Chondrocyte (in vitro differentiated cells): Measurements from ENCODE around the gene CDK14. TPM values are rescaled to one million over a fixed set of nuclear protein-coding genes. Genes with fewer than 3 reads are reported as not detected.

Experiments
- DNase-seq: peaks from one replicate; pipeline ENCODE4 v3.0.0; 2021; ENCODE audit warnings: mixed read lengths, low spot score
- H3K27ac Mint-ChIP-seq: one replicate; pipeline ENCODE4 v1.8.0; 2021; ENCODE audit warnings: mild to moderate bottlenecking, moderate library complexity, mixed read lengths; ENCODE audit not compliant: unreplicated experiment
- H3K27me3 Mint-ChIP-seq: 2 replicates; pipeline ENCODE4 v1.8.0; 2021; ENCODE audit warnings: low read depth, mixed read lengths
- H3K36me3 Mint-ChIP-seq: 2 replicates; pipeline ENCODE4 v1.8.0; 2021; ENCODE audit warnings: low read depth, mixed read lengths
- H3K4me1 Mint-ChIP-seq: 2 replicates; pipeline ENCODE4 v1.8.0; 2021; ENCODE audit warnings: low read depth, mild to moderate bottlenecking, mixed read lengths
- H3K4me3 Mint-ChIP-seq: one replicate; pipeline ENCODE4 v1.8.0; 2021; ENCODE audit warnings: mild to moderate bottlenecking, moderate library complexity, mixed read lengths; ENCODE audit not compliant: unreplicated experiment
- H3K9me3 Mint-ChIP-seq: 2 replicates; pipeline ENCODE4 v1.8.0; 2021; ENCODE audit warnings: low read depth, mixed read lengths
- total RNA-seq: library from RNA; stranded (reverse); gene quantifications from 3 replicates; pipeline ENCODE4 v1.2.1, GENCODE V29; 2021
- TF ChIP-seq, protein P1 (sequence below): fragments of 200-600 bp; sonication (generic); IDR thresholded peaks from 2 replicates; pipeline ENCODE4 v1.5.0; 2021; ENCODE audit warnings: antibody characterized with exemption, mild to moderate bottlenecking, moderate library complexity

Gene CDK14
- total RNA-seq, 1 donor from 2014 or later = 61.4 TPM

DNA sequence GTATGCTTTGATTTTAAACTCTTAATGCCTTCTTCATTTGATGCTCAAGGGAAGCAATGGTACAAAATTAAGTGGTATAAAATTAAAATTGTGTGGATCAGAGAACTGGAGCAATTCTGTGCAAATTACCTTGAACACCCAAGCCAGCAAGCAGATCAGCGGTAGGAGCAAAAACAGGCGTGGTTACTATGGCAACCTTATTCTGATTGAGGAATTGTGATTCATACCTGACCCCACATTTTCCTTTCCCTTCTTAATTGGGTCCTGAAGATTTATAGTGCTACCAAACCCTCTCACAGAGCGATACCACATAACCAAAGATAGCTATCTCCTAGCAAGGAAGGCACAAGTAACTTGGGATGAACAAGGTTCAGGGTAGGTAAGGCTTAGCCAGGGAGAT lies 595.6 kb downstream of the CDK14 start:
- no peak overlapping the region for H3K27ac Mint-ChIP-seq
- peaks cover 14% of the 10 kb centered on the region for H3K4me1 Mint-ChIP-seq
- no peak for DNase-seq
- TF ChIP-seq, protein P1, sequence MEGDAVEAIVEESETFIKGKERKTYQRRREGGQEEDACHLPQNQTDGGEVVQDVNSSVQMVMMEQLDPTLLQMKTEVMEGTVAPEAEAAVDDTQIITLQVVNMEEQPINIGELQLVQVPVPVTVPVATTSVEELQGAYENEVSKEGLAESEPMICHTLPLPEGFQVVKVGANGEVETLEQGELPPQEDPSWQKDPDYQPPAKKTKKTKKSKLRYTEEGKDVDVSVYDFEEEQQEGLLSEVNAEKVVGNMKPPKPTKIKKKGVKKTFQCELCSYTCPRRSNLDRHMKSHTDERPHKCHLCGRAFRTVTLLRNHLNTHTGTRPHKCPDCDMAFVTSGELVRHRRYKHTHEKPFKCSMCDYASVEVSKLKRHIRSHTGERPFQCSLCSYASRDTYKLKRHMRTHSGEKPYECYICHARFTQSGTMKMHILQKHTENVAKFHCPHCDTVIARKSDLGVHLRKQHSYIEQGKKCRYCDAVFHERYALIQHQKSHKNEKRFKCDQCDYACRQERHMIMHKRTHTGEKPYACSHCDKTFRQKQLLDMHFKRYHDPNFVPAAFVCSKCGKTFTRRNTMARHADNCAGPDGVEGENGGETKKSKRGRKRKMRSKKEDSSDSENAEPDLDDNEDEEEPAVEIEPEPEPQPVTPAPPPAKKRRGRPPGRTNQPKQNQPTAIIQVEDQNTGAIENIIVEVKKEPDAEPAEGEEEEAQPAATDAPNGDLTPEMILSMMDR = no peak
- no peaks in the 10 kb centered on the region for H3K27me3 Mint-ChIP-seq
- H3K4me3 Mint-ChIP-seq = no peak overlapping the region
- no peaks in the 10 kb centered on the region for H3K36me3 Mint-ChIP-seq
- peaks cover under 1% of the 10 kb centered on the region for H3K9me3 Mint-ChIP-seq

DNA sequence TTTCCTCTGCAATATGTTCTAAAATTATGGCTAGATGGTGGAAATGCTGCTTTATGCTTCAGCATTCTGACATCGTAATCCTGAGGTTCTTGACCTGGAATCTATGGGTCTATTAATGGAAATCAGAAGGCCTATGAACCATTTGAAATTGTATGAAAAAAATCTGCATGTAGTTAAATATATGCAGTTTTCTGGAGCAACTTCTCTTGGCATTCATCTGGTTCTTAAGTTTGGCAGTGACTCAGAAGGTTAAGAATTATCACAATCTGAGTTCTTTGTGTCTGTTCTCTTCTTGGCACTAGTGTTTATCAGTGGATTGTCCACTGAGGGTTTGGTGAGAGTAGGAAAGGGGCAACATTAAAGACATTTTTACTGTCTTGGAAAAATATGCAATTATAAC lies 597.0 kb downstream of the CDK14 start:
- no peak for DNase-seq
- Mint-ChIP-seq H3K4me3 (no peak overlapping the region), H3K36me3 (no peaks in the 10 kb centered on the region), H3K9me3 (no peaks in the 10 kb centered on the region), H3K4me1 (peaks cover 14% of the 10 kb centered on the region), H3K27ac (no peak overlapping the region), H3K27me3 (no peaks in the 10 kb centered on the region)
- TF ChIP-seq, protein P1 = no peak

GRCh38 chr7:91194841-91195240 lies 598.7 kb downstream of the CDK14 start:
- no peak overlapping the region for H3K4me3 Mint-ChIP-seq
- no peaks in the 10 kb centered on the region for H3K36me3 Mint-ChIP-seq
- H3K9me3 Mint-ChIP-seq = no peaks in the 10 kb centered on the region
- TF ChIP-seq, protein P1 = no peak
- H3K4me1 Mint-ChIP-seq = peaks cover 14% of the 10 kb centered on the region
- DNase-seq = no peak
- H3K27me3 Mint-ChIP-seq = no peaks in the 10 kb centered on the region
- H3K27ac Mint-ChIP-seq = no peak overlapping the region

DNA sequence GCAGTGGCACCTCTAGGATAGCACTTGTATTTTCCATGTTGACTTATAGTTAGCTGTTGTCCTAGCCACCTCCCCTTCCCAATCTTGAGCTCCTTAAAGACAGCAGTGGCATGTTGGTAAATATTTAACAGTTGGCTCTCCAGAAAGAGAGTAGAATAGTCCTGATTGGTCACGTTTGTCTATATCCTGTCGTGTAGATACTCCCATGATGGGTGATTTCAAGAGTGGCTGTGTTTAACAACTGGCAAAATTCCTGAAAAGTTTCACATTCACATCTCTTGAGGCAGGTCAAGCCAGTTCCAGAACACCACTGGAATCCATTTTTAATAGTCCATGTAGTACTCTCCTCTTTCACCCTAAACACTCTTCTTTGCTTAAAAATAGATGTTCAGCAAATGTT lies 599.9 kb downstream of the CDK14 start:
- no peaks in the 10 kb centered on the region for H3K27me3 Mint-ChIP-seq
- TF ChIP-seq, protein P1 = no peak
- H3K27ac Mint-ChIP-seq = no peak overlapping the region
- no peaks in the 10 kb centered on the region for H3K9me3 Mint-ChIP-seq
- DNase-seq = no peak
- H3K36me3 Mint-ChIP-seq = no peaks in the 10 kb centered on the region
- peaks cover 14% of the 10 kb centered on the region for H3K4me1 Mint-ChIP-seq
- no peak overlapping the region for H3K4me3 Mint-ChIP-seq

DNA sequence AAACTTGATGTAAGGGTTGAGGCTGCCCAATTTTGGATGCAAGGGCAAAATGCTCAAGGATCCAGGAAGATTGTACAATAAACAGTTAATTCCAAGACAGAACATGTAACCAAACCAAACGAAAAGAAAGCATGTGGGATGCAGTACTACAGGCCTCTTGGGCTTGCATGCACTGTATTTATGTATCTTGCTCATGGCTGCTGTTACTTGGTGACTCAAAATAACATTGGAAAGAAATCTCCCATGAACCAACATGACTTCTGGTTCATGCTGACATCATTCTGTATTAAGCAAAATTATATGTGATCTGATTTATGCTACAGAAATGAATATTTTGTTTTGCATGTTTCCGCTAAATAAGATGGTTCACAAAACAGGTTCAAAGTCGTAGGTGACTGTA lies 602.2 kb downstream of the CDK14 start:
- DNase-seq = no peak
- H3K36me3 Mint-ChIP-seq = no peaks in the 10 kb centered on the region

More for the DNA sequence above, 602.2 kb downstream of the CDK14 start:
- TF ChIP-seq, protein P1 = no peak
- H3K27ac Mint-ChIP-seq = no peak overlapping the region
- H3K4me3 Mint-ChIP-seq = no peak overlapping the region
- H3K4me1 Mint-ChIP-seq = peaks cover 1% of the 10 kb centered on the region
- no peaks in the 10 kb centered on the region for H3K9me3 Mint-ChIP-seq
- H3K27me3 Mint-ChIP-seq = no peaks in the 10 kb centered on the region
